GM19397 (cell line): ENCODE measurements around the gene OVAAL.

Experiments
- ATAC-seq: cut with Tn5 transposase; IDR thresholded peaks from one replicate; pipeline ENCODE4 v1.9.1; 2021; ENCODE audit warnings: mild to moderate bottlenecking, moderate library complexity; ENCODE audit not compliant: unreplicated experiment

OVAAL gene

GRCh38 chr1:180558664-180559063 lies at the start of gene OVAAL:
Gene OVAAL (plus strand): TSS chr1:180558964.
- ATAC-seq, result no peak

DNA sequence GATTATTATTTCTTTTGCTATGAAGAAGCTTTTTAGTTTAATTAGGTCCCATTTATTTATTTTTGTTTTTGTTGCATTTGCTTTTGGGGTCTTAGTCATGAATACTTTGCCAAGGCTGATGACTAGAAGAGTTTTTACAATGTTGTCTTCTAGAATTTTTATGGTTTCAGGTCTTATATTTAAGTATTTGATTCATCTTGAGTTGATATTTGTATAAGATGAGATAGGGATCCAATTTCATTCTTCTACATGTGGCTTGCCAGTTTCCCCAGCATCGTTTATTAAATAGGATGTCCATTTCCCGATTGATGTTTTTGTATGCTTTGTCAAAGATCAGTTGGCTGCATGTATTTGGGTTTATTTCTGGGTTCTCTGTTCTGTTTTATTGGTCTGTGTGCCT lies 47.9 kb upstream of the OVAAL start:
- ATAC-seq, result no peak

DNA sequence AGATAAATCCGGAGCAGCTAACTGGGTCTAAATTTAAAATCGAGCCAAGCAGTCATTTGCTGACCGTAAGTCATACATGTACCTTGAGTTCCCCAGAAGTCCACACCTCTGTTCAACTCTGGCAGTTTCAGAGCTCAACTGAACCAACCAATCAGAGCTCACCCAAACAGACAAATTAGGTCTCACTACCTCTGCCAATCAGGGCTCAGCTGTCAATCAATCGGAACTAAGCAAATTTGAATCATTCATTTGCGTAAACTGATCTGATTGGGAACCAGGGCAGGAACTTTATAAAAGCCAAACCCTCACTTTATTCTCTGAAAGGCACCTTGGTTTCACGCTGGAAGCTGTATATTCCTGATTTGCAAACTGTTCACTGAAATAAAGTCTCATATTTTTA lies 45.2 kb upstream of the OVAAL start:
- ATAC-seq, result no peak

GRCh38 chr1:180515364-180515763 lies 43.4 kb upstream of the OVAAL start:
- ATAC-seq, result no peak

DNA sequence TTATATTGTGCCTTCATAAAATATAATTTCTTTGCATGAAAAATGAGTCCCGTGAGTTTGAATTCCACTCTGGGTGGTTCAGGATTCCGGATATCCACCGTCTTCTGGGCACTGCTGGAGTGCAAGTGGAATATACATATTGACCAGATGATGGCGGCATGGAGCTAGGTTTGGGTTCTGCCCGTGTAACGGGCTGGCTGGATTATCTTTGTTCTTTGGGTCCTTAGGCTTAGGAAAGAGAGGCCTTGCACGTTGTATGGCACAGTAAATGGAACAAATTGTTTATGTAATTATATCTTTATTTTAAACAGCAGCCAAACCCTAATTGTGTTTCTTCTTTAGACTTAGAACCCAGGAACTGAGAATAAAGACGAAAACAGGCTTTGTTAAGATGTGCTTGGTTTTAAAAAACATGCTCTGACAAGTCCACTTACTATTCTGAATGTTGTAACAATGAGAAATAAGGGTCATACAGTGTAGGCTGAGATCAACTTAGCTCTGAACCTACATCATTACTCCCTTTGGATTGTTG lies 42.8 kb upstream of the OVAAL start:
- peak; percentile 78 for ATAC-seq

- ATAC-seq, result no peak
Observed at GRCh38 chr1:180519846-180520245, 38.9 kb upstream of the OVAAL start.

DNA sequence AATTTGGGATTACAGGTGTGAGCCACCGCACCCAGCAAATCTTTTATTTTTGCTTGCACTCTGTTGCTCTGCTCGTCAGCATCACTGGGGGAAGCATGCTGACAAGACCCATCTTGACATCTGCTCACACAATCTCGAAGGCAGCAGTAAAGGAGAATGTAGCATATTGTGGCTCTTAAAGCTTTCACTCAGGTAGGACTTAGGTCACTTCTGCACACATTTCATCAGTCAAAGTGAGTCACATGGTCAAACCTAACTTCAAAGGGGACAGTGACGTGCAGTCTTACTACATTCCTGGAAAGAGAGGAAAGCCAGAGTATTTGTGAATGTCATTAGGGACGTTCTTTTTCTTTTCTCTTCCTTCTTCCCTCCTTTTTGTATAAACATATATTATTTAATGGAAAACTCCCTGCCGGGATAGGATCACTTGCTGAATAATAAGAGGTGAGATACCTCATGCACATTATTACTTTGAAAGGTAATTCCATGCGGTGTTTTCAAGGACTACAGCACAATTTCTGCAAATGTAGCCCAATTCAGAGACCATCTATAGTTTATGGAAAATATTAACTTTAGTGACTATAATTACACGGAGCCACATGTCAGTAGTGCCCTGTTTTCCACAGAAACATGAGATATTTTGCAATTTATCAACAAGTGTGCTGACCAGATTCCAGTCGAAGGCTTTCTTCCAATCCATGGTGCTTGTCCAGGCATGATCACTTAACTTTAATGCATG lies 37.1 kb upstream of the OVAAL start:
- no peak for ATAC-seq

DNA sequence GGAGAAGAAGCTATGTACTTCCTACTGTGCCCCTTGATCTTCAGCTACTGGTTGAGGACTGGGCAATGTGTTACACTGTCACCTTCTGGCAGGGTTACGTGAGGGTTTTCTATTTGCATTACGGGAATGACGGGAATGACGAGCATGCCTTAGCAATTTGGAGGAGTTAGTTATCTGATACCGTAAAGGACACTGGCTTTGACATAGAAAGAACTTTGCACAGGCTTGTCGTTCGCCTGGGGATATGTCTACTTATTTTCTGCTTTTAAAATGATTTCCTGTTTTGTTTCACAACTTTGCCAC lies 36.6 kb upstream of the OVAAL start:
- no peak for ATAC-seq

DNA sequence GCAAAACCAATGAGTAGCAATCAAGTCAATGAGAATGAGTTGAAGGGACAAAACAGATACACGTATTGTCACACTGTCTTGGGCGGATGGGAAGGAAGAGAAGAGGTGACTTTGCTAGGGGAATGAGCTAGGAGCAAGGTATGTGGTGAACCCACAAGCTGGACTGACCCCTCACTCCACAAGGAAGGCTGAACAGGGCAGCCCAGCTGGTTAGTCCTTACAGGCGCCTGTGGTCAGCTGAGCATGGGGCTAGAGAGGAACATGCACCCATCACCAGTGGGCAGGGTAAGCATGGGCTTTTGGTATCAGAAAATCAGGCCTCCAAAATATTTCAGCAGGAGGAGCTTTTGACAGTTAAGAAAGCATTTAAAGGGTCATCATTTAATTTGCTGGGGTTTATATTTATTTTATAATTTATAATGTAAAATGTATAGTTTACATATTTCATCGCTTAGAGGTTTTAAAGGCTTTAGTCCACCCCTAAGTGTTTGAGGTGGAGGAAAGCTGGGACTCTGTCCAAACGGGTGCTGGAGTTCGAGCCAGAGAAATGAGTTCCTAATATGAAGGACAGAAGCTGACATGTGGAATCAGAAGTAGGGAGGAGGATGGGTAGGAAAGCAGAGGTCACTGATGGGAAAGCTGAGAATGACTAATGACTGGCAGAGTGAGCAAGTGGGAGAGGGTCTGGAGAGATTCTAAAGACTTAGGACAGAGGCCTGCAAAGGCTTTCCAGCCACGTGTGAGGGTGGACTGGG lies 34.4 kb upstream of the OVAAL start:
- ATAC-seq, result no peak

- ATAC-seq, result no peak
Observed at GRCh38 chr1:180524915-180525714, 33.6 kb upstream of the OVAAL start.

GRCh38 chr1:180525715-180526039 lies 33.1 kb upstream of the OVAAL start:
- ATAC-seq, result no peak

DNA sequence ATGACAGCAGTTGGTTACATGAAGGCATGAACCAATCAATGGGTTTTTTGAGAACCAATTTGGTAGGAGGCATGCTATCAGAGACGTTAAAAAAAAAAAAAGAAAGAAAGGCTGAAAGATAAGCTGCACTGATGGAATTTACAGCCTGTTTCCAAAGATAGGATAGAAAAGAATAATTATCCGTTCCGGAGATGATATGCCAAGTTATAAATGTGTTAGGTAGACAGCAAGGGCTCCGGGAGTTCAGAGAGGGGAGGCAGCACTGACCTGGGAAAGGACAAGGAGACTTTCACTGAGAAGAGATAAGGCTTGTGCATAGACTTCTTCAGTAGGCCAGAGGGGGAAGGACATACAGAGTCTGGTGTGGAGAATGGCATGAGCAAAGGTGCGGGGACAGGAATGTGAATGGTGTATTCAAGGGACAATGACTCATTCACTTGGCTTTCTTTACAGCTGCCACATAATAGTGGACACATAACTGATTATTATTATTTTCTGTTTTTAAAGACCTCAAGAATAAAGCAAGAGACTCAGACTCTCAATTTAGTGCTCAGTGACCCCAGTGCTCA lies 31.6 kb upstream of the OVAAL start:
- ATAC-seq, result no peak

GRCh38 chr1:180528868-180529470 lies 29.8 kb upstream of the OVAAL start:
- ATAC-seq, result no peak

GRCh38 chr1:180530501-180530900 lies 28.3 kb upstream of the OVAAL start:
- no peak for ATAC-seq

DNA sequence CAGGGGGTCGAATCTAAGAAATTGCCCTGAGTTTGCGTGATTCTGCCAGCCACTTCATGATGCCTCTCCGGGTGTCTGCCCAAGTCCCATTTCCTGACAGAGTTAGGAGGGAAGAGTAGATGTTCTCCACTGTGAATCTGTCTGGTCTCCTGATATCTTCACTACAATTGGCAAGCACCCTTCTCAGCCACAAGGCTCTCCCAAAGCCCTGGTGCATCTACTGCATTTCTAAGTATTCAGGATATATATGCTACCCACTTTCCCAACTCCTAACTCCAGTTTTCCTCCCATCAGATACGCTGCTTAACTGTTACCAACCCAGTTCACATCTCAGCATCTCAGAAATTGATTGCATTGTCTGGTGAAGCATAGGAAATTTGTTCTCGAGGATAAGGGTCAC lies 25.9 kb upstream of the OVAAL start:
- no peak for ATAC-seq

DNA sequence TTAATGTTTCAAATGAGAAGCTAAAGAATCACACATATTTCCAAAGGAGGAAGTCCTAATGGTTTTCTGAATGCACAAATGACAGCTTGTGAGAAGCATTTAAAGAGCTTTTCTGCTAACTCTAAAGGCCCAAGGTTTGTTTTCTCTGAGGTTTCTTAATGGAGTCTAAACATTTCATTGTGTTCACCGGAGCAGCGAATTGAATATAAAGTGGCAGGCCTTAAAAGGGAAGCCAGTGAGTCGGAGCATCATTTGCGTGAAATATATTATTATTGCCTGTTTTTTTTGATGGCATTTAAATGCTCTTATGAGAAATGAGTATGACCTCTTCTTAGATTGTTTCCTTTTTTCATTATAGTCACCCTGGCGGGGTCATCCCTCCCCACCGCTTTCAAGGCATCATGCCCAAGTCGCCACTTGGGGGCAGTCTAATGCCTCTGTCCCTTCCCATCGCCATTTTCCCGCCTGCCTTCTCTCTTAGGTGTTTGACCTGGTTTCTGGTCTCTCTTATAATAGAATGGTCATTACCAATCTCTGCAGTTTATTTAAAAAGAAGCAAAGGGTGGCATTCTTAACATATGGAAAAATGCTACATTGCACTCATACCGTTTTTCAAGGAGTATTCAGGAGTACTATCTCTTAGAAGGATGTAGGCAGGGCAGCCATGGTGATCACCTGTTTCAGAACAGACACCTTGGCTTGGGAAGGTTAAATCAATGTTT lies 25.3 kb upstream of the OVAAL start:
- ATAC-seq, result no peak

- ATAC-seq, result no peak
Observed at GRCh38 chr1:180534214-180534613, 24.6 kb upstream of the OVAAL start.

DNA sequence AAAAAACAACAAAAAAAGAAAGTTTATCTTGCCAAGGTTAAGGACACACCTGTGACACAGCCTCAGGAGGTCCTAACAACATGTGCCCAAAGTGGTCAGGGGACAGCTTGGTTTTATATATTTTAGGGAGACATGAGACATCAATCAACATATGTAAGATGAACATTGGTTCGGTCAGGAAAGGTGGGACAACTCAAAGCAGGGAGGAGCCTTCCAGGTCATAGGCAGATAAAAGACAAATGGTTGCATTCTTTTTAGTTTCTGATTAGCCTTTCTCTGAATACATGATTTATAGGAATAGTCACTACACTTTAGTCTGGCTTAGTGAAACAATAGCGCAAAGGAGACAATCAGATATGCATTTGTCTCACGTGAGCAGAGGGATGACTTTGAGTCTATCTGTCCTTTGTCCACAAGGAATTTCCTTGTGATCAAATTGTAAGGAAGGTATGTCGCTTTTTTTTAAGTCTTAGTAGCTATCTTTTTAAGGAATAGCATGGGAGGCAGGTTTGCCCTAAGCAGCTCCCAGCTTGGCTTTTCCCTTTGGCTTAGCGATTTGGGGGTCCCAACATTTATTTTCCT lies 23.3 kb upstream of the OVAAL start:
- no peak for ATAC-seq

DNA sequence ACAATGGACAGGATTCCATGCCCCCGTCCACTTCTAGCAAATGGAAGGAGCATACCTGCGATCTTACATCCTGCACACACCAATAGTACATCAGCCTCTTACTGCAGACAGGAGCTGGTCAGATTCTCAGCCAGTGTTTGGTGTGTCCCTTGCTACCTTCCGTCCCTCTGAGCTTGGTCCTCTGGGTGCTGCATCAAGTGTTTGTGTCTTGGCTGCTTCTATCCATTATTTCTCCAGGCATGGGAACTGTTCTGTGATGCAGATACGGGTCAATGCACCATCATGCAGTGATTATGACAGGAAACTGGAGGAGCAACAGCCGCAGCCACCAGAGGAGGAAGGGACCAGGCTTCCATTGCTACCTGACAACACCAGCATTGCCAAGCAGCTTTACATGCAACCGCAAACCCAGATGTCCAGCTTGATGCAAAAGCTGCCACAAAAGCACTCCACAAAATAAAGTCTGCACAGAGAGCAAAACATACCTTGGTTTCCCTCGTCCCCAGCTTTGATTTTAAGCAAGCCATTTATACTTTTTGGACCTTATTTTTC lies 21.9 kb upstream of the OVAAL start:
- ATAC-seq, result no peak

DNA sequence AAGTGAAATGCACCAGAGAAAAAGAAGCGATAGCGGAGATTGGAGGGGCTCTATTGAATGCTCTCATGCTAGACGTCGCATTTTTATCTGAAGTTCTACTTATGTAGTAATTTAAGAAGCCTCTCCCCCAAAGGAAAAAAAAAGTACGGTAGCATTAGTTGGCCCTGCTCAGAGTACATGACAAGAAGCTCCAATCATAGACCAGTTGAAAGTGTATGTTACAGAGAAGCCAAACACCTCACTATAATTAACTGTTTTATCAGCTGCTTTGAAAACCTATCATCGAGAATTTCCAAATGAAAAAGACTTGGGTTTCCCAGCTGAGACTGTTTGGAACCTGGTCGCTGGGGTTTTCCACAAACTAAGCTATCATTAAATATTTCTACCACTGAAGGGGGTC lies 19.6 kb upstream of the OVAAL start:
- ATAC-seq, result no peak
